Fibroblast of skin of left biceps (primary cell): ENCODE data around the gene SUSD2.
A peak's percentile ranks its signal among the peaks of the same experiment; 100 is the strongest.
"Not testable (repeated sequence)": the region's sequence is repeated elsewhere in the genome, so short reads cannot be mapped to it uniquely, and the experiment has no call there.

Experiments used
- DNase-seq, 2 experiments: peaks; one replicate each; pipeline ENCODE4 v3.0.0-alpha.2; 2013; ENCODE audit warnings: low read depth in 2 of 2

SUSD2 gene

DNA sequence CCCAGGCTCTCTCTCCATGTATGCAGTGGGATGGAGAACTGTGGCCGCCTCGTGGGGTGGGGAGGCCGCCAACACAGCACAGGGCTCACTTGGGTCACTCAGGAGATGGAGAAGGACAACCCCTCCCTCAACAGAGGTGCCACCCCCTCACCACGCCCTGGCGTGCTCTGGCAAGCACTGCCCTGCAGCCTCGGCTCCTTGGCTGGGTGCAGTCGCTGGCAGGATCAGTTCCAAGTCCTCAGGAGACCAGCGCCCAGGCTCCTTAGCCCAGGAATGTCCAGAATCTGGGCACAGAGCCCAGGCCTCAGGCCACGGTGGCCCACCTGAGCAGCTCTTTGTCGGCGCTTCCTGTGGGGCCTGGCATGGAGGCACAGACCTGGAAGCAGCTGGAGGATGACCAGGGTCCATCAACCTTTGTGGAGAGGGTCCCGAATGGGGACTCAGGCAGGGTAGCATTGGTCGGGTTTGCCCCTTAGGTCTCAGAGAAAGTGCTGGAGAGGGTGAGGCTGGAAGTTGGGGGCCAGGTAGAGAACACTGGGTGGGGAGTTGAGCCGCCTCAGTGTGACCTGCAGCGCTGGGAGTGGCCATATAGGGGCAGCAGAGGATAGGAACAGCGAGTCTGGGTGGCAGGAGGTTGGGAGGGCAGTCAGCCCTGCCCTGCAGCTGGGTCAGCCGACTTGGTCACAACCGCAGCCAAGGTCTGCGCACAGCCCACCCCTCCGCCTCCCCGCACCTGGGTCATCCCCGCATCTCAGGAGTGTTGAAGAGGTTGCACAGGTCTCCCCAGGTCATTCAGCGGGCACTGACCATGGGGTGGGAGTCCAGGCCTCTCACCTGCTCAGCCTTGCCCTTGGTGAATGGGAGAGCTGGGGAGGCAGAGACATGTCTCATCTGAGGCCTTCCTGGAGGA lies 8.2 kb downstream of the SUSD2 start:
- no peak for DNase-seq

DNA sequence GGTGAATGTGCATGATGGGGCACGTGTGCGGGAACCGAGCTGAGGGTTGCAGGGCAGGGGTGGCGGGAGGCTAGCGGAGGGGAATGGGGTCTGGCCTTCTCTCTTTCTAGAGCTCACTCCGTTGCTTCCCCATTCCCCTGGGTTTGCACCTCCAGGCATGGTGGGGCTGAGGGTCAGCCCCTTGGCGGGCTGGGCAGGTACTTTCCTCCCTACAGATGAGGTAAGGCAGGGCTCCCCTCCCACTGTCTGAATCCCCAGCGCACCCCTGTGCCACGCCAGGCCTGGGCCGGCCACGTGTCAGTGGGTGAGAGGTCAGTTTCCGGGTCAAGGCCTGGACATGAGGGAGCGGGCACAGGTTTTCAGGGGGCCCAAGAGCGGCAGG lies 8.9 kb downstream of the SUSD2 start:
- no peak for DNase-seq

- no peak for DNase-seq
These were observed 9.4 kb downstream of the SUSD2 start for GRCh38 chr22:24190596-24191208.

- DNase-seq = no peak
These were observed 10.1 kb downstream of the SUSD2 start for GRCh38 chr22:24191381-24191841.

- no peak for DNase-seq
These were observed 10.6 kb downstream of the SUSD2 start for GRCh38 chr22:24191893-24192292.

- DNase-seq = no peak
These were observed 17.4 kb downstream of the SUSD2 start for GRCh38 chr22:24198682-24199052.

- no peak for DNase-seq
These were observed 19.4 kb downstream of the SUSD2 start for GRCh38 chr22:24200619-24201212.

GRCh38 chr22:24201681-24202614 lies 20.7 kb downstream of the SUSD2 start:
- DNase-seq = no peak

DNA sequence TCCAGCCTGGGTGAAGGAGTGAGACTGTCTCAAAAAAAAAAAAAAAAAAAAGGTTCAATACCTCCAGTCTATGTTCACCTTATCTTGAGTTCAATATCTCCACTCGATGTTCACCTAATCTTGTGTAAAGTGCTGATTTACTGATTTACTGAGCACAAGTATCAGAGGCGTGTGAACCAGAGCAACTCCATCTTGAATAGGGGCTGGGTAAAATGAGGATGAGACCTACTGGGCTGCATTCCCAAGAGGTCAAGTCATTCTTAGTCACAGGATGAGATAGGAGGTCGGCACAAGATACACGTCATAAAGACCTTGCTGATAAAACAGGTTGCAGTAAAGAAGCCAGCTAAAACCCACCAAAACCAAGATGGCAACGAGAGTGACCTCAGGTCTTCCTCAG lies 22.6 kb downstream of the SUSD2 start:
- not testable (repeated sequence) for DNase-seq

DNA sequence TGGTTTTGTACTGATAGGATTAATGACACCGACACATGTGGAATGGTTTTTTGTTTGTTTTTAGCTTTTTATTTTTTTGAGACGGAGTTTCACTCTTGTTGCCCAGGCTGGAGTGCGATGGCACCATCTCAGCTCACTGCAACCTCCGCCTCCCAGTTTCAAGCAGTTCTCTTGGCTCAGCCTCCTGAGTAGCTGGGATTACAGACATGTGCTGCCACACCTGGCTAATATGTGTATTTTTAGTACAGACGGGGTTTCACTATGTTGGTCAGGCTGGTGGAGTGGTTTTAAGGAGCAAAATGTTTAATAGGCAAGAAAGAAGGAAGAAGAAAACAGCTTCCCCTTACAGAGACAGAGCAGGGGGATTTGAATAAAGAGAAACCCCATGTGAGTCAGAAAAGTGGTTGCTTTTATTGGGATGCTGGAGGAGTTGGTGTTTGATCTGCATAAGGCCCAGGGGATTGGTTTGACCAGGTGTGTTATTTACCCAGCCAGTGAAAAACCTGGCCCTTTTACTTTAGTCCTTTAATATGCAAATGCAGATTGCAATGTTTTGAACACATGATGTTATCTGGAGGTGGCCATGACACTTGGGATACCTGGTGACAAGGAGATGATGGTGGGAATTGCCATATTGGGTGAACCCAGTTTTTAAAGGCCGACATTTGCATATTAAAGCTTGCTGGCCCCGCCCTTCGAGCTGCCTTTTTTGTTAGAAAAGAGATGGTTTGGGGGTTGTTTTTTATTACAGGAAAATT lies 24.3 kb downstream of the SUSD2 start:
- no peak for DNase-seq

- DNase-seq = not testable (repeated sequence)
These were observed 25.4 kb downstream of the SUSD2 start for GRCh38 chr22:24206460-24207263.

- DNase-seq = no peak
These were observed 26.2 kb downstream of the SUSD2 start for GRCh38 chr22:24207264-24208011.

DNA sequence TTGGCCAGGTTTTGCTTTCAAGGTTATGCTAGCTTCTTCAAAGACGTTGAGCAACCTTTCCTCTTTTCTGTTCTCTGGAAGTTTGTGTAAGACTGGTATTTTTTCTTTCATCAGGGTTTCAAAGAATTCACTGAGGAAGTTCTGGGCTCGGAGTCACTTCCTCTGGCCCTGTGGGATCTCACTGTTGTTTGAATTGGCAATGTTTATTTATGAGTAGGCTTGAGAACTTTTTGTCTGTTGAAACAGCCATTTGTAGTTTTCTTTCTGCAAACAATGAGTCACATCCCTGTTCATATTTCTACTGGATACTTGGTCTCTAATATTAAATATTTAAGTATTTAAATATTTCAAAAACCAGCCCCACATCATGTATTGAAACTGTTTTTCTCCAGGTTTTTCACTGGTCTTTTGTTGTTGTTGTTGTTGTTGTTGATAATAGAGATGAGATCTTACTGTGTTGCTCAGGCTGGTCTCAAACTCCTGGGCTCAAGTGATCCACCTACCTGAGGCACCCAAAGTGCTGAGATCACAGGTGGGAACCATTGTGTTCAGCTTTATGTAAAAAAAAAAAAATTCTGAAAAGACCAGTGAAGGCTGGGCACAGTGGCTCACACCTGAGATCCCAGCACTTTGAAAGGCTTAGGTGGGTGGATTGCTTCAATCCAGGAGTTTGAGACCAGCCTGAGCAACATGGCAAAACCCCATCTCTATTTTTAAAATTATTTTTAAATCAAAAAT lies 26.9 kb downstream of the SUSD2 start:
- peak; percentile 89 to 90 for DNase-seq

GRCh38 chr22:24209016-24209415 lies 27.7 kb downstream of the SUSD2 start:
- no peak for DNase-seq

DNA sequence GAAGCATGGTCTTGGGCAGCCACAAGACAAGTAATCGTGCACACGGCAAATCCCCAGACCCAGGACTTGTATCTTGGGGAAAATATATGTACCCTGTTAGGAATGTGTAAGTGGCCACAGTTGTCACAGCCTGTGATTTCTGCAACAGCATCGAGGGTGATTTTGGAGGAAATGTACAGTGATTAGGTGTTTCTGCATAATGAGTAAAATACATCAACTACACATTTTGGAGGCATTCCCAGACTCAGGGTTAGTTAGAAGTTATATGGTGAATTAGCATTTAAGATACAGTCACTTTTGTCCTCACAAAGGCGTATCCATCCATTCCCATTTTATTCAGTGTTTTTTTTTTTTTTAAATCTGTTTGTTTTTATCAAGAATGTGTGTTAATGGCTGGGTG lies 28.4 kb downstream of the SUSD2 start:
- DNase-seq = no peak

- DNase-seq = not testable (repeated sequence)
These were observed 29.1 kb downstream of the SUSD2 start for GRCh38 chr22:24210409-24210808.

- DNase-seq = not testable (repeated sequence)
These were observed 30.4 kb downstream of the SUSD2 start for GRCh38 chr22:24211716-24212115.

GRCh38 chr22:24213111-24213510 lies 31.8 kb downstream of the SUSD2 start:
- not testable (repeated sequence) for DNase-seq
